HEK293 (cell line): ENCODE measurements around the gene NUDCD2.

Experiments
- GLI4 ChIP-seq: fragments of 450-650 bp; formaldehyde crosslinking; IDR thresholded peaks from 2 replicates; pipeline ENCODE4 v1.5.1; 2016; ENCODE audit warnings: missing biosample characterization, missing genetic modification characterization
- GLIS1 ChIP-seq: fragments of 450-650 bp; formaldehyde crosslinking; IDR thresholded peaks from 2 replicates; pipeline ENCODE4 v1.5.1; 2016; ENCODE audit warnings: missing biosample characterization, missing genetic modification characterization
- SP3 ChIP-seq: fragments of 450-650 bp; formaldehyde crosslinking; IDR thresholded peaks from 2 replicates; pipeline ENCODE4 v1.5.1; 2016; ENCODE audit warnings: missing biosample characterization, missing genetic modification characterization
- ZBTB1 ChIP-seq: fragments of 450-650 bp; formaldehyde crosslinking; IDR thresholded peaks from 2 replicates; pipeline ENCODE4 v1.5.1; 2016; ENCODE audit warnings: missing biosample characterization, missing genetic modification characterization
- ZBTB20 ChIP-seq: fragments of 450-650 bp; formaldehyde crosslinking; IDR thresholded peaks from 2 replicates; pipeline ENCODE4 v1.5.1; 2016; ENCODE audit warnings: missing biosample characterization, missing genetic modification characterization
- ZBTB8A ChIP-seq: fragments of 450-650 bp; formaldehyde crosslinking; IDR thresholded peaks from 2 replicates; pipeline ENCODE4 v1.5.1; 2016; ENCODE audit warnings: missing biosample characterization, missing genetic modification characterization
- ZFHX2 ChIP-seq: fragments of 450-650 bp; formaldehyde crosslinking; conservative IDR thresholded peaks from 2 replicates; pipeline ENCODE4 v1.5.1; 2016; ENCODE audit warnings: missing biosample characterization, missing genetic modification characterization
- ZFP41 ChIP-seq: fragments of 450-650 bp; formaldehyde crosslinking; IDR thresholded peaks from 2 replicates; pipeline ENCODE4 v1.5.1; 2016; ENCODE audit warnings: missing biosample characterization, missing genetic modification characterization, borderline replicate concordance
- ZIC2 ChIP-seq: fragments of 450-650 bp; formaldehyde crosslinking; IDR thresholded peaks from 2 replicates; pipeline ENCODE4 v1.5.1; 2016; ENCODE audit warnings: missing biosample characterization, missing genetic modification characterization
- ZNF133 ChIP-seq: fragments of 450-650 bp; formaldehyde crosslinking; IDR thresholded peaks from 2 replicates; pipeline ENCODE4 v1.5.1; 2016; ENCODE audit warnings: missing biosample characterization, missing genetic modification characterization
- ZNF157 ChIP-seq: fragments of 450-650 bp; formaldehyde crosslinking; IDR thresholded peaks from 2 replicates; pipeline ENCODE4 v1.5.1; 2016; ENCODE audit warnings: missing biosample characterization, missing genetic modification characterization
- ZNF202 ChIP-seq: fragments of 450-650 bp; formaldehyde crosslinking; IDR thresholded peaks from 2 replicates; pipeline ENCODE4 v1.5.1; 2016; ENCODE audit warnings: missing biosample characterization, missing genetic modification characterization, borderline replicate concordance
- ZNF211 ChIP-seq: fragments of 450-650 bp; formaldehyde crosslinking; IDR thresholded peaks from 2 replicates; pipeline ENCODE4 v1.5.1; 2016; ENCODE audit warnings: low read depth, missing biosample characterization, missing genetic modification characterization
- ZNF221 ChIP-seq: fragments of 450-650 bp; formaldehyde crosslinking; IDR thresholded peaks from 2 replicates; pipeline ENCODE4 v1.5.1; 2017; ENCODE audit warnings: missing biosample characterization, missing genetic modification characterization, borderline replicate concordance
- ZNF26 ChIP-seq: fragments of 450-650 bp; formaldehyde crosslinking; IDR thresholded peaks from 2 replicates; pipeline ENCODE4 v1.5.1; 2016; ENCODE audit warnings: missing biosample characterization, missing genetic modification characterization
- ZNF274 ChIP-seq, 2 experiments: fragments of 200-500 bp in 1 of 2; fragments of 450-650 bp in 1 of 2; sonication (Bioruptor generic) in 1 of 2; formaldehyde crosslinking in 1 of 2; IDR thresholded peaks; 2 replicates each; pipeline versions ENCODE4 v1.5.1 to v1.6.1; 2014 to 2016; ENCODE audit warnings: borderline replicate concordance in 1 of 2, inconsistent platforms in 1 of 2, low read length in 1 of 2, missing biosample characterization in 1 of 2, missing genetic modification characterization in 1 of 2
- ZNF324 ChIP-seq: fragments of 450-650 bp; formaldehyde crosslinking; IDR thresholded peaks from 2 replicates; pipeline ENCODE4 v1.5.1; 2016; ENCODE audit warnings: missing biosample characterization, missing genetic modification characterization
- ZNF354C ChIP-seq: fragments of 450-650 bp; formaldehyde crosslinking; IDR thresholded peaks from 2 replicates; pipeline ENCODE4 v1.5.1; 2016; ENCODE audit warnings: missing biosample characterization, missing genetic modification characterization, low read depth, borderline replicate concordance
- ZNF366 ChIP-seq: fragments of 450-650 bp; formaldehyde crosslinking; conservative IDR thresholded peaks from 2 replicates; pipeline ENCODE4 v1.5.1; 2016; ENCODE audit warnings: missing biosample characterization, missing genetic modification characterization
- ZNF416 ChIP-seq: fragments of 450-650 bp; formaldehyde crosslinking; IDR thresholded peaks from 2 replicates; pipeline ENCODE4 v1.5.1; 2016; ENCODE audit warnings: missing biosample characterization, missing genetic modification characterization
- ZNF510 ChIP-seq: fragments of 450-650 bp; formaldehyde crosslinking; IDR thresholded peaks from 2 replicates; pipeline ENCODE4 v1.5.1; 2018; ENCODE audit warnings: mild to moderate bottlenecking, missing genetic modification characterization, missing biosample characterization; ENCODE audit not compliant: insufficient replicate concordance
- ZNF518A ChIP-seq: fragments of 450-650 bp; formaldehyde crosslinking; conservative IDR thresholded peaks from 2 replicates; pipeline ENCODE4 v1.5.1; 2016; ENCODE audit warnings: low read depth, missing biosample characterization, missing genetic modification characterization
- ZNF549 ChIP-seq: fragments of 450-650 bp; IDR thresholded peaks from 2 replicates; pipeline ENCODE4 v1.5.1; 2018; ENCODE audit warnings: missing biosample characterization, missing genetic modification characterization, mild to moderate bottlenecking, inconsistent platforms, moderate library complexity
- ZNF558 ChIP-seq: fragments of 450-650 bp; formaldehyde crosslinking; IDR thresholded peaks from 2 replicates; pipeline ENCODE4 v1.5.1; 2016; ENCODE audit warnings: missing biosample characterization, missing genetic modification characterization
- ZNF596 ChIP-seq: fragments of 450-650 bp; IDR thresholded peaks from 2 replicates; pipeline ENCODE4 v1.5.0; 2018; ENCODE audit warnings: missing biosample characterization, mild to moderate bottlenecking, missing genetic modification characterization, moderate library complexity
- ZNF621 ChIP-seq: fragments of 450-650 bp; formaldehyde crosslinking; IDR thresholded peaks from 2 replicates; pipeline ENCODE4 v1.5.1; 2017; ENCODE audit warnings: missing biosample characterization, missing genetic modification characterization
- ZNF626 ChIP-seq: fragments of 450-650 bp; sonication (Bioruptor Pico); formaldehyde crosslinking; IDR thresholded peaks from 2 replicates; pipeline ENCODE4 v1.5.1; 2018; ENCODE audit warnings: missing biosample characterization, missing genetic modification characterization, inconsistent platforms
- ZNF664 ChIP-seq: fragments of 450-650 bp; formaldehyde crosslinking; IDR thresholded peaks from 2 replicates; pipeline ENCODE4 v1.5.1; 2016; ENCODE audit warnings: missing biosample characterization, missing genetic modification characterization
- ZNF747 ChIP-seq: fragments of 450-650 bp; formaldehyde crosslinking; IDR thresholded peaks from 2 replicates; pipeline ENCODE4 v1.5.1; 2016; ENCODE audit warnings: missing biosample characterization, missing genetic modification characterization
- ZNF768 ChIP-seq: fragments of 450-650 bp; formaldehyde crosslinking; IDR thresholded peaks from 2 replicates; pipeline ENCODE4 v1.5.1; 2018; ENCODE audit warnings: missing biosample characterization, mild to moderate bottlenecking, missing genetic modification characterization
- ZNF843 ChIP-seq: fragments of 450-650 bp; formaldehyde crosslinking; IDR thresholded peaks from 2 replicates; pipeline ENCODE4 v1.5.1; 2016; ENCODE audit warnings: missing biosample characterization, missing genetic modification characterization
- ZSCAN23 ChIP-seq: fragments of 450-650 bp; formaldehyde crosslinking; IDR thresholded peaks from 2 replicates; pipeline ENCODE4 v1.5.1; 2016; ENCODE audit warnings: missing biosample characterization, missing genetic modification characterization
- TF ChIP-seq, protein P1 (sequence below): fragments of 450-650 bp; formaldehyde crosslinking; IDR thresholded peaks from 2 replicates; pipeline ENCODE4 v1.5.1; 2016; ENCODE audit warnings: missing biosample characterization, missing genetic modification characterization, low read depth

The NUDCD2 gene

GRCh38 chr5:163503106-163504078 lies 43.5 kb upstream of the NUDCD2 start (continued):
- TF ChIP-seq ZBTB8A (tag by site-specific recombination) (no peak), ZNF416 (no peak), ZSCAN23 (tag by site-specific recombination) (no peak), ZNF518A (tag by site-specific recombination) (0 out of 2 replicates have a peak, but pooled peaks have one; percentile 29), ZNF324 (tag by site-specific recombination) (no peak), ZNF157 (tag by site-specific recombination) (no peak), ZNF747 (tag by site-specific recombination) (no peak), ZNF133 (tag by site-specific recombination) (no peak), ZNF211 (tag by site-specific recombination) (no peak), ZNF202 (no peak), ZFHX2 (tag by site-specific recombination) (no peak), ZNF510 (tag by site-specific recombination) (peak; percentile 14), ZNF26 (tag by site-specific recombination) (no peak), ZIC2 (tag by site-specific recombination) (no peak), GLIS1 (tag by site-specific recombination) (no peak), ZNF274 (IDR thresholded peaks at IDR 0.05; ENCODE audit: low read length) (no peak), ZNF274 (tag by site-specific recombination; IDR thresholded peaks at IDR 0.05; ENCODE audit: borderline replicate concordance) (no peak), ZNF768 (tag by site-specific recombination) (no peak), ZBTB20 (peak; percentile 20), ZNF843 (tag by site-specific recombination) (no peak), ZNF664 (tag by site-specific recombination) (peak; percentile 98), ZNF549 (tag by site-specific recombination) (no peak), ZNF354C (tag by site-specific recombination) (no peak), GLI4 (tag by site-specific recombination) (no peak), ZFP41 (tag by site-specific recombination) (no peak), ZNF596 (tag by site-specific recombination) (0 out of 2 replicates have a peak, but pooled peaks have one; percentile 15), ZNF626 (tag by site-specific recombination) (0 out of 2 replicates have a peak, but pooled peaks have one; percentile 9), SP3 (tag by site-specific recombination) (no peak), ZNF621 (tag by site-specific recombination) (no peak), ZBTB1 (tag by site-specific recombination) (no peak), ZNF366 (no peak; the same call in 1 of the 2 replicates), ZNF221 (tag by site-specific recombination) (no peak), ZNF558 (tag by site-specific recombination) (no peak)
- TF ChIP-seq, protein P1, sequence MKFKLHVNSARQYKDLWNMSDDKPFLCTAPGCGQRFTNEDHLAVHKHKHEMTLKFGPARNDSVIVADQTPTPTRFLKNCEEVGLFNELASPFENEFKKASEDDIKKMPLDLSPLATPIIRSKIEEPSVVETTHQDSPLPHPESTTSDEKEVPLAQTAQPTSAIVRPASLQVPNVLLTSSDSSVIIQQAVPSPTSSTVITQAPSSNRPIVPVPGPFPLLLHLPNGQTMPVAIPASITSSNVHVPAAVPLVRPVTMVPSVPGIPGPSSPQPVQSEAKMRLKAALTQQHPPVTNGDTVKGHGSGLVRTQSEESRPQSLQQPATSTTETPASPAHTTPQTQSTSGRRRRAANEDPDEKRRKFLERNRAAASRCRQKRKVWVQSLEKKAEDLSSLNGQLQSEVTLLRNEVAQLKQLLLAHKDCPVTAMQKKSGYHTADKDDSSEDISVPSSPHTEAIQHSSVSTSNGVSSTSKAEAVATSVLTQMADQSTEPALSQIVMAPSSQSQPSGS (tag by site-specific recombination), result no peak
